ENCODE measurements around the gene SPAG16.

The SPAG16 gene

GRCh38 chr2:213286161-213286560 is 1.9 kb downstream of the SPAG16 start:
- no peak for TF ChIP-seq EZH2phosphoT487 (IDR thresholded peaks at IDR 0.05; ENCODE audit: low read depth)
- no peak for TF ChIP-seq CTCF (IDR thresholded peaks at IDR 0.05; ENCODE audit: low read depth, low read length)
- peaks cover 5% of the 10 kb centered on the region for H3K36me3 ChIP-seq (replicated peaks; ENCODE audit: low read depth, low read length)
- no peaks in the 10 kb centered on the region for H3K9me3 ChIP-seq (ENCODE audit: insufficient read depth, low read length)
- H3K4me1 ChIP-seq (ENCODE audit: low read length): peaks cover 11% of the 10 kb centered on the region
- H2AFZ ChIP-seq (ENCODE audit: low read depth, low read length): no peak overlapping the region
- H3K4me3 ChIP-seq (ENCODE audit: low read length): no peak overlapping the region
- no peaks in the 10 kb centered on the region for H3K27me3 ChIP-seq (ENCODE audit: low read depth, low read length)
- H4K20me1 ChIP-seq (ENCODE audit: insufficient read depth, low read length): no peaks in the 10 kb centered on the region
- H3K79me2 ChIP-seq (ENCODE audit: low read length): no peaks in the 10 kb centered on the region
- H3K27ac ChIP-seq (ENCODE audit: low read length): no peak overlapping the region
- H3K4me2 ChIP-seq (ENCODE audit: low read length): no peak overlapping the region
- no peak overlapping the region for H3K9ac ChIP-seq (ENCODE audit: low read length)

- no peak overlapping the region for H3K9ac ChIP-seq (ENCODE audit: low read length)
- no peaks in the 10 kb centered on the region for H3K79me2 ChIP-seq (ENCODE audit: low read length)
- no peak overlapping the region for H3K4me2 ChIP-seq (ENCODE audit: low read length)
Measured at GRCh38 chr2:213288913-213289700, 4.8 kb downstream of the SPAG16 start.

GRCh38 chr2:213290501-213290900 is 6.2 kb downstream of the SPAG16 start:
- TF ChIP-seq CTCF (IDR thresholded peaks at IDR 0.05; ENCODE audit: low read depth, low read length): no peak
- H2AFZ ChIP-seq (ENCODE audit: low read depth, low read length): no peak overlapping the region
- H3K79me2 ChIP-seq (ENCODE audit: low read length): no peaks in the 10 kb centered on the region
- no peak overlapping the region for H3K4me2 ChIP-seq (ENCODE audit: low read length)
- peaks cover 8% of the 10 kb centered on the region for H3K36me3 ChIP-seq (replicated peaks; ENCODE audit: low read depth, low read length)
- no peaks in the 10 kb centered on the region for H3K27me3 ChIP-seq (ENCODE audit: low read depth, low read length)
- no peaks in the 10 kb centered on the region for H3K4me1 ChIP-seq (ENCODE audit: low read length)
- H3K9me3 ChIP-seq (ENCODE audit: insufficient read depth, low read length): no peaks in the 10 kb centered on the region
- no peaks in the 10 kb centered on the region for H4K20me1 ChIP-seq (ENCODE audit: insufficient read depth, low read length)
- no peak overlapping the region for H3K9ac ChIP-seq (ENCODE audit: low read length)
- H3K4me3 ChIP-seq (ENCODE audit: low read length): no peak overlapping the region
- H3K27ac ChIP-seq (ENCODE audit: low read length): no peak overlapping the region

More at GRCh38 chr2:213288913-213289700, 4.8 kb downstream of the SPAG16 start:
- TF ChIP-seq EZH2phosphoT487 (IDR thresholded peaks at IDR 0.05; ENCODE audit: low read depth) (no peak), CTCF (IDR thresholded peaks at IDR 0.05; ENCODE audit: low read depth, low read length) (no peak)
- Histone ChIP-seq H3K9me3 (ENCODE audit: insufficient read depth, low read length) (no peaks in the 10 kb centered on the region), H3K4me1 (ENCODE audit: low read length) (peaks cover 5% of the 10 kb centered on the region; the same call in 1 of the 2 replicates), H4K20me1 (ENCODE audit: insufficient read depth, low read length) (no peaks in the 10 kb centered on the region), H3K27me3 (ENCODE audit: low read depth, low read length) (no peaks in the 10 kb centered on the region), H3K27ac (ENCODE audit: low read length) (no peak overlapping the region), H3K36me3 (replicated peaks; ENCODE audit: low read depth, low read length) (peaks cover 9% of the 10 kb centered on the region), H3K4me3 (ENCODE audit: low read length) (no peak overlapping the region), H2AFZ (ENCODE audit: low read depth, low read length) (no peak overlapping the region)

- no peak overlapping the region for H2AFZ ChIP-seq (ENCODE audit: low read depth, low read length)
- H3K4me1 ChIP-seq (ENCODE audit: low read length): no peaks in the 10 kb centered on the region
- peaks cover 15% of the 10 kb centered on the region for H3K36me3 ChIP-seq (replicated peaks; ENCODE audit: low read depth, low read length)
- H3K27ac ChIP-seq (ENCODE audit: low read length): no peak overlapping the region
- H3K9me3 ChIP-seq (ENCODE audit: insufficient read depth, low read length): no peaks in the 10 kb centered on the region
- no peaks in the 10 kb centered on the region for H3K79me2 ChIP-seq (ENCODE audit: low read length)
- H3K27me3 ChIP-seq (ENCODE audit: low read depth, low read length): no peaks in the 10 kb centered on the region
- H4K20me1 ChIP-seq (ENCODE audit: insufficient read depth, low read length): no peaks in the 10 kb centered on the region
- H3K4me2 ChIP-seq (ENCODE audit: low read length): no peak overlapping the region
- TF ChIP-seq CTCF (IDR thresholded peaks at IDR 0.05; ENCODE audit: low read depth, low read length) (no peak), EZH2phosphoT487 (IDR thresholded peaks at IDR 0.05; ENCODE audit: low read depth) (no peak)
- H3K4me3 ChIP-seq (ENCODE audit: low read length): no peak overlapping the region
- H3K9ac ChIP-seq (ENCODE audit: low read length): no peak overlapping the region
Measured at GRCh38 chr2:213296270-213296669, 12.0 kb downstream of the SPAG16 start.
